ENCODE measurements around the gene XIRP2.

XIRP2 gene, protein sequence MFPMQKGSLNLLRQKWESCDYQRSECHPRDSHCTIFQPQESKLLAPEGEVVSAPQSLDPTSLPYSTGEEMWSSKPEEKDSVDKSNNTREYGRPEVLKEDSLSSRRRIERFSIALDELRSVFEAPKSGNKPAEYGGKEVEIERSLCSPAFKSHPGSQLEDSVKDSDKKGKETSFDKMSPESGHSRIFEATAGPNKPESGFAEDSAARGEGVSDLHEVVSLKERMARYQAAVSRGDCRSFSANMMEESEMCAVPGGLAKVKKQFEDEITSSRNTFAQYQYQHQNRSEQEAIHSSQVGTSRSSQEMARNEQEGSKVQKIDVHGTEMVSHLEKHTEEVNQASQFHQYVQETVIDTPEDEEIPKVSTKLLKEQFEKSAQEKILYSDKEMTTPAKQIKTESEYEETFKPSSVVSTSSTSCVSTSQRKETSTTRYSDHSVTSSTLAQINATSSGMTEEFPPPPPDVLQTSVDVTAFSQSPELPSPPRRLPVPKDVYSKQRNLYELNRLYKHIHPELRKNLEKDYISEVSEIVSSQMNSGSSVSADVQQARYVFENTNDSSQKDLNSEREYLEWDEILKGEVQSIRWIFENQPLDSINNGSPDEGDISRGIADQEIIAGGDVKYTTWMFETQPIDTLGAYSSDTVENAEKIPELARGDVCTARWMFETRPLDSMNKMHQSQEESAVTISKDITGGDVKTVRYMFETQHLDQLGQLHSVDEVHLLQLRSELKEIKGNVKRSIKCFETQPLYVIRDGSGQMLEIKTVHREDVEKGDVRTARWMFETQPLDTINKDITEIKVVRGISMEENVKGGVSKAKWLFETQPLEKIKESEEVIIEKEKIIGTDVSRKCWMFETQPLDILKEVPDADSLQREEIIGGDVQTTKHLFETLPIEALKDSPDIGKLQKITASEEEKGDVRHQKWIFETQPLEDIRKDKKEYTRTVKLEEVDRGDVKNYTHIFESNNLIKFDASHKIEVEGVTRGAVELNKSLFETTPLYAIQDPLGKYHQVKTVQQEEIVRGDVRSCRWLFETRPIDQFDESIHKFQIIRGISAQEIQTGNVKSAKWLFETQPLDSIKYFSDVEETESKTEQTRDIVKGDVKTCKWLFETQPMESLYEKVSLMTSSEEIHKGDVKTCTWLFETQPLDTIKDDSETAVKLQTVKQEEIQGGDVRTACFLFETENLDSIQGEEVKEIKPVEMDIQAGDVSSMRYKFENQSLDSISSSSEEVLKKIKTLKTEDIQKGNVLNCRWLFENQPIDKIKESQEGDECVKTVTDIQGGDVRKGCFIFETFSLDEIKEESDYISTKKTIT (N-terminal part only)

GRCh38 chr2:166888180-166888579 is at the start of gene XIRP2:
XIRP2 (plus strand) TSS chr2:166888480; CDS start chr2:166903483, 15,003 bp downstream.
- DNase-seq (ENCODE audit: low read depth in 2 of 2) = no peak

DNA sequence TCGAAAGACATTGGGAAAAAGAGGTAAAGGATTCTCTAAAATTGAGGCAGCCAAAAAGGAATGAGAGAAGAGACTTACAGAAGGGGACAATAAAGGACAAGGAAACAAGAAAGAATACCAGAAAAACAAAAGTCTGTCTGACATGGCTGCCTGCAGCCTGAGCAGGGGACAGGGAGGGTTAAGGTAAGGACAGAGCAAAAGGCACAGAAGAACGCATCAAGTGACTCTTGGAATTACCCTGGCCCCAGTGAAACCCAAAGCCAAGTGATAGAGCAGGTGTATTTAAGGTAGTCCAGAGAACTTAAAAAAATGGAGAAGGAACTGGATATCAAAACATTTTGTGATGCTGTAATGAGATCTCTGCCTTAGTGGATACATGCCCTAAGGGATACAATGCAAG is 47.1 kb upstream of the XIRP2 start:
- DNase-seq (ENCODE audit: low read depth in 2 of 2) = no peak

GRCh38 chr2:166841679-166842078 is 46.6 kb upstream of the XIRP2 start:
- DNase-seq (ENCODE audit: low read depth in 2 of 2) = no peak

GRCh38 chr2:166844111-166844510 is 44.2 kb upstream of the XIRP2 start:
- no peak for DNase-seq (ENCODE audit: low read depth in 2 of 2)

GRCh38 chr2:166862468-166863132 is 25.7 kb upstream of the XIRP2 start:
- no peak for DNase-seq (ENCODE audit: low read depth in 2 of 2)

DNA sequence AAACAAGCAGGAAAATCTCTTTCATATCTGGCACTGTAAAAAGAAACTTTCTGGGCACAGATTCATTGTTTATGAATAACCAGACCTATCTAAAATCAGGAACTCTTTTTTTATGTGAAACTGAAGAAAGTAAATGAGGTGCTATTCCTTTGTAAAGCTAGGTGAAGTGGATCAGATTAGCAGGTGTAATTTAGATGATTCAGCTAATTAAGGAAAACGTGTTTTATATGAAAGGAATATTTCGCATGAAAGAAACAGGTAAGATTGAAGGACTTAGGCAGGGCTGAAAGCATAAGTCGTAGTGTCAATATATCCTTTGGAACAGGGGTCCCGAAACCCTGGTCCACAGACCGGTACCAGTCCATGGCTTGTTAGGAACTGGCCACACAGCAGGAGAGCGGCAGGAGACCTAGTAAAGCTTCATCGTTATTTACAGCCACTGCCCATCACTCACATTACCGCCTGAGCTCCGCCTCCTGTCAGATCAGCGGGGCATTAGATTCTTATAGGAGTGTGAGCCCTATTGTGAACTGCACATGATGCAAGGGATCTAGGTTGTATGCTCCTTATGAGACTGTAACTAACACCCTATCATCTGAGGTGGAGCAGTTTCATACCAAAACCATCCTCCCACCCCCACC is 20.3 kb upstream of the XIRP2 start:
- no peak for DNase-seq (ENCODE audit: low read depth in 2 of 2)

GRCh38 chr2:166870346-166870745 is 17.9 kb upstream of the XIRP2 start:
- DNase-seq (ENCODE audit: low read depth in 2 of 2) = no peak

- DNase-seq (ENCODE audit: low read depth in 2 of 2) = no peak
These were observed 7.1 kb upstream of the XIRP2 start for GRCh38 chr2:166881177-166881576.

GRCh38 chr2:166882851-166883250 is 5.4 kb upstream of the XIRP2 start:
- DNase-seq (ENCODE audit: low read depth in 2 of 2) = no peak

GRCh38 chr2:166891727-166892126 is 3.4 kb downstream of the XIRP2 start:
- DNase-seq (ENCODE audit: low read depth in 2 of 2) = no peak

GRCh38 chr2:166892397-166892796 is 4.1 kb downstream of the XIRP2 start:
- no peak for DNase-seq (ENCODE audit: low read depth in 2 of 2)

- DNase-seq (ENCODE audit: low read depth in 2 of 2) = no peak
These were observed 7.0 kb downstream of the XIRP2 start for GRCh38 chr2:166895243-166895642.

- DNase-seq (ENCODE audit: low read depth in 2 of 2) = no peak
These were observed 9.4 kb downstream of the XIRP2 start for GRCh38 chr2:166897666-166898065.

DNA sequence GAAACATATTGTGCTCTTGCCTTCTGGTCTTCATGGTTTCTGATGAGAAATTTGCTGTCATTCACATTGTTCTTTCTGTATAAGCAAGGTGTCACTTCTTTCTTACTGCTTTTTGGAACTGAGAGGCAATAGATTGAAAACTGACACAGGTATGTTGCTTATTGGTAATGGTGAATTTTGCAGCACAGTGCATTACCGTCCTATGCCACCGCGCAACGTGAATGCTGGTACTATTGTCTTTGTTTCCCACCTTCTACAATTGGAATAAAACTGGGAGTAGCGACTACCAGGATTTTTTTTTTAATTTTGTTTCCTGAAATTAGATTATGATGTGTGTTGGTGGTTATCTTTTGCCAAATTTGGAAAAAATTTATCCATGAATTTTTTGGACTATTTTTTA is 11.4 kb downstream of the XIRP2 start:
- DNase-seq (ENCODE audit: low read depth in 2 of 2) = no peak

- DNase-seq (ENCODE audit: low read depth in 2 of 2) = no peak
These were observed 12.4 kb downstream of the XIRP2 start for GRCh38 chr2:166900700-166901099.

DNA sequence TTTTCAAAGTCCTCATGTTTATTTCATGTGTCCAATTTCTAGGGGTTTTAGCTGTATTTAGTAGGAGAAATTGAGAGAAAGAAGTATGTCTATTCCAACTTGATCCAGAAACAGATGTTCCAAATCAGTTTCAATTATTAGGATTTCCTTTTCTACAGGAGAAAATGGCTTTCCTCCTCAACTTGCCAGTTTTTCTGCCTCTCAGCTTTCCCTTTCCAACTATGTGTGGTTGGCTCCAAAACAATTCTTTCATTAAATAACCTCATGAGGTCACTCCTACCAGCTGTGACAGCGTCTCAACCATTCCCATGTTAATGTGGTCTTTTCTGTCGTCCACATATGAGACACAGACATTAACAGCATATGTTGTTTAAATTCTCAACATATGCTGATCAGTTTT is 13.1 kb downstream of the XIRP2 start:
- DNase-seq (ENCODE audit: low read depth in 2 of 2) = no peak

GRCh38 chr2:166916987-166917386 is 28.7 kb downstream of the XIRP2 start:
- no peak for DNase-seq (ENCODE audit: low read depth in 2 of 2)

DNA sequence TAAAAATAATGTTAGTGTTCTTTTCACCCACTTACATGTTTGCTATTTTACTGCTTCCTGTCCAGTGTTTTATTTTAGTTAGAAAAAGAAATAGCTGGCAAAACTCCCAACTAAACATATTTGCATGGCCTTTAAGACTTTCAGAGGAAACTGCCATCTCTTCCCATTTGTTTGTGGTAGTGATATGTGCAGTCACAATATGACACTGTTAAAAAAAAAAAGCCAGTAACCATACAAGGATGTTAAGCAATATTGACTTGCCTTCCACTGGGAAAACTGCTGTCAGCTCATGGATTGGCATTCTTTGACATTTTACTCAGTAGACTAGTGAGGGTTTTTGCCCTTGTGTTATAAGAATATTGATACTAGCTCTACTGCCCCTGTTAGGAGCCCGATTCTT is 29.1 kb downstream of the XIRP2 start:
- no peak for DNase-seq (ENCODE audit: low read depth in 2 of 2)

DNA sequence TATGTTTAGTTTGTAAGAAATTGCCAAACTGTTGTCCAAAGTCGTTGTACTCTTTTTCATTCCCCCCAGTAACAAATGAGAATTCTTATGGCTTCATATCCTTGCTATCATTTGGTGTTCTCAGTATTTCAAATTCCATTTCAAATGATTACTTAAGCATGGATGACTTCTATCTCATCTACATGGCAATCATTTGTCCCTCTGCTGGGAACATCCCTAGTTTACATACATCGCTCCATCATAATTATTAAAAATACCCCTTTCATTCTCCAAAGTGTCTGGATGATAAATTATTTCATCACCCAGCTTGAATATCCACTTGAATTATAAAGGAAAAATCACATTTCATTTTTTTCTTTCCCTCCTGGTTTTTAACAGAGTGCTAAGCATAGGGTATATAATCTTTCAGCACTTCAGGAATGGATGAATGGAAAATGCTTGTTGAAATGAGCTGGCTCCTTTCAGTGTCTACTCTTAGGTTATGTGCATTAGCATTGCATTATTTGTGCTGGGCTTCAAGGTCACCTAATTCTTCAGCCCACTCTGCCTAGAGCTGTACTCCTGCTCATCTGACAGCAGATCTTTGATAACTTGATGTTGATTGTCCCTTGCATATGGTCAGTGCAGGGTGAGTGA is 33.1 kb downstream of the XIRP2 start:
- no peak for DNase-seq (ENCODE audit: low read depth in 2 of 2)

DNA sequence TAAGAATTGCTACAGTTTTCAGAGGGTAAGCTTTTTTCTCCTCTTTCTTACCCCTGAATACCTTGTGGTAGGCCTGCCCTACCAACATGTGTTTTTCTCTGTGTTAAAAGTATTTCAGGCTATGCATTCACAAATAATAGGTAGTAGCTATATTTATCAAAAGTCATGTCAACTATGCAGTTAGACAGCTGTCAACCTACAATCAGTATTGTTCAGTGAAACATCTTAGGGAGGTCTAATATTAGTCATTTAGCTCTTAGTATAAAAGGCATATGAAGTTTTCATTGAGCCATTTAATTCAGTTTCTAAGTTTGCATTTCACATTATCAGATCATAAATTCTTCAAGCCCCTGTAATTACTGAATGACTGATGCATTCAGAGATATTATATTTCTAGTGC is 36.7 kb downstream of the XIRP2 start:
- no peak for DNase-seq (ENCODE audit: low read depth in 2 of 2)
